ENCODE measurements around the gene EGFL8.
"Not testable (repeated sequence)": the region's sequence is repeated elsewhere in the genome, so short reads cannot be mapped to it uniquely, and the experiment has no call there.

- not testable (repeated sequence) for TF ChIP-seq POLR2A, CTCF (IDR thresholded peaks at IDR 0.05)
Measured at GRCh38 chr6:32144238-32144637, 20.2 kb upstream of the EGFL8 start.
